HepG2 (cell line): ENCODE results near the gene CHAF1A. TPM values are rescaled to one million over a fixed set of nuclear protein-coding genes. Genes with fewer than 3 reads are reported as not detected.

Source experiments
- ATAC-seq: fragments of 200-7000 bp; cut with Tn5 transposase; 3 replicates; pipeline ENCODE4 v1.9.1; 2020; ENCODE audit warnings: mild to moderate bottlenecking, moderate library complexity
- BruUV-seq: library from RNA; stranded (reverse); fragments of 400-500 nt; replicated peaks from 2 replicates; lab custom pipeline; 2021; lab: Mats Ljungman, UMichigan
- CTCF ChIA-PET: fragments of 300-600 bp; formaldehyde crosslinking; extraction: SDS; loops from one replicate; lab custom pipeline; 2021; ENCODE audit warnings: low total read pairs, inconsistent platforms, low intra/inter-chr PET ratio; lab: Yijun Ruan, JAX
- POLR2A ChIA-PET: fragments of 350-600 bp; sonication (Branson Sonifier 250); formaldehyde crosslinking; loops from one replicate; lab custom pipeline; 2020; ENCODE audit warnings: antibody characterized with exemption, inconsistent platforms; lab: Yijun Ruan, JAX
- DNase-seq: peaks from one replicate; pipeline ENCODE4 v3.0.0-alpha.2; 2015; ENCODE audit warnings: low spot score
- FAIRE-seq: peaks from 3 replicates; lab custom pipeline; 2011; peaks lifted over from hg19 to GRCh38; lab: Jason Lieb, UNC
- H2AFZ ChIP-seq: one replicate; pipeline ENCODE4 v1.6.1; 2011; ENCODE audit warnings: low read length, inconsistent platforms
- H3K27ac ChIP-seq: fragments of 300-600 bp; 3 replicates; pipeline ENCODE4 v1.8.0; 2011; ENCODE audit warnings: mixed run types, mild to moderate bottlenecking, mixed read lengths, low read length, inconsistent platforms; ENCODE audit not compliant: insufficient read depth; ENCODE audit errors: extremely low read length
- H3K27me3 ChIP-seq, 2 experiments: fragments of 200-600 bp in 1 of 2; 2 replicates in 1 of 2; 3 replicates in 1 of 2; pipeline versions ENCODE4 v1.6.0 to v1.8.0; 2011; ENCODE audit warnings: low read length in 2 of 2, mild to moderate bottlenecking in 2 of 2, moderate library complexity in 2 of 2, inconsistent platforms in 1 of 2; ENCODE audit not compliant: insufficient read depth in 2 of 2, control insufficient read depth in 1 of 2
- H3K36me3 ChIP-seq, 2 experiments: fragments of 200-600 bp in 1 of 2; replicated peaks in 1 of 2; 2 replicates in 1 of 2; 3 replicates in 1 of 2; pipeline versions ENCODE4 v1.5.1 to v1.8.0; 2011; ENCODE audit warnings: low read length in 2 of 2, inconsistent platforms in 1 of 2; ENCODE audit not compliant: insufficient read depth in 2 of 2, control insufficient read depth in 1 of 2
- H3K4me1 ChIP-seq: 2 replicates; pipeline ENCODE4 v1.5.1; 2012; ENCODE audit warnings: low read length, inconsistent platforms; ENCODE audit not compliant: insufficient read depth
- H3K4me2 ChIP-seq: 2 replicates; pipeline ENCODE4 v1.6.0; 2011; ENCODE audit warnings: low read depth, low read length, inconsistent platforms
- H3K4me3 ChIP-seq, 3 experiments: fragments of 200-600 bp in 1 of 3; sonication (generic), shearing (Covaris generic) in 1 of 3; replicated peaks in 1 of 3; 2 replicates each; pipeline ENCODE4 v1.5.1; 2011 to 2016; ENCODE audit warnings: low read length in 3 of 3, inconsistent platforms in 2 of 3, low read depth in 2 of 3, mild to moderate bottlenecking in 2 of 3, control low read depth in 1 of 3, mixed read lengths in 1 of 3; ENCODE audit not compliant: insufficient read depth in 1 of 3
- H3K79me2 ChIP-seq: one replicate; pipeline ENCODE4 v1.6.1; 2011; ENCODE audit warnings: low read length, inconsistent platforms; ENCODE audit not compliant: insufficient read depth
- H3K9ac ChIP-seq: 2 replicates; pipeline ENCODE4 v1.6.0; 2011; ENCODE audit warnings: mild to moderate bottlenecking, low read depth, low read length, inconsistent platforms; ENCODE audit not compliant: insufficient read depth
- H3K9me3 ChIP-seq: 2 replicates; pipeline ENCODE4 v1.5.1; 2012; ENCODE audit warnings: mild to moderate bottlenecking, low read length
- H4K20me1 ChIP-seq: 2 replicates; pipeline ENCODE4 v1.6.0; 2011; ENCODE audit warnings: inconsistent platforms, mild to moderate bottlenecking, low read length, moderate library complexity; ENCODE audit not compliant: insufficient read depth
- CCDC6 ChIP-seq: sonication (generic); formaldehyde crosslinking; IDR thresholded peaks from 2 replicates; pipeline ENCODE4 v1.8.1; 2022; ENCODE audit warnings: mild to moderate bottlenecking, missing genetic modification reagents, moderate library complexity
- CHD4 ChIP-seq: fragments of 200-600 bp; sonication (generic); IDR thresholded peaks from 2 replicates; pipeline ENCODE4 v1.7.0; 2017; ENCODE audit warnings: mild to moderate bottlenecking, low read length, borderline replicate concordance
- DMAP1 ChIP-seq: IDR thresholded peaks from 2 replicates; pipeline ENCODE4 v1.6.1; 2016
- EHMT2 ChIP-seq: fragments of 200-600 bp; sonication (generic); IDR thresholded peaks from 2 replicates; pipeline ENCODE4 v1.7.0; 2017; ENCODE audit warnings: antibody characterized with exemption, low read depth, low read length, borderline replicate concordance
- MAF1 ChIP-seq: sonication (generic); formaldehyde crosslinking; IDR thresholded peaks from 2 replicates; pipeline ENCODE4 v1.5.0; 2020; ENCODE audit warnings: missing genetic modification reagents, borderline replicate concordance
- NCOA2 ChIP-seq: sonication (generic); formaldehyde crosslinking; IDR thresholded peaks from 2 replicates; pipeline ENCODE4 v1.8.0; 2022; ENCODE audit warnings: inconsistent platforms
- SRSF1 ChIP-seq: fragments of 200-400 bp; formaldehyde crosslinking; optimal IDR thresholded peaks from 2 replicates; pipeline ENCODE3; 2017; ENCODE audit warnings: mild to moderate bottlenecking, low read depth, low read length, moderate library complexity
- TAF1 ChIP-seq: sonication (generic); formaldehyde crosslinking; IDR thresholded peaks from 2 replicates; pipeline ENCODE4 v1.4.0; 2020; ENCODE audit warnings: missing genetic modification reagents
- ZFP41 ChIP-seq: sonication (generic); formaldehyde crosslinking; IDR thresholded peaks from 2 replicates; pipeline ENCODE4 v1.4.0; 2020; ENCODE audit warnings: mild to moderate bottlenecking, missing genetic modification reagents, borderline replicate concordance
- ZNF879 ChIP-seq: sonication (generic); formaldehyde crosslinking; IDR thresholded peaks from 2 replicates; pipeline ENCODE4 v1.8.1; 2023; ENCODE audit warnings: missing genetic modification reagents
- WGBS: methylation state at CpG from one replicate; pipeline ENCODE4 v1.1.6; 2017; ENCODE audit warnings: low lambda C conversion rate; 5-methylcytosine and 5-hydroxymethylcytosine counted together
- in situ Hi-C: cut with HindIII; loops from 2 replicates; pipeline ENCODE4 v1.10.0; 2017; ENCODE audit warnings: low pct_unique_long_range_greater_than_20kb; ENCODE audit not compliant: extremely low pct_ligation_motif_present
- intact Hi-C: fragments of 100-400 bp; cut with micrococcal nuclease; formaldehyde crosslinking; loops from one replicate; pipeline ENCODE4 v1.10.0; 2022; ENCODE audit not compliant: unreplicated experiment
- polyA plus RNA-seq, 8 experiments: library from polyadenylated mRNA; depleted of rRNA in 3 of 8; stranded (reverse) in 7 of 8; unstranded in 1 of 8; fragments of >200 nt; fragmentation: Illumina TruSeq in 4 of 8; extraction: Trizol in 4 of 8; gene quantifications; 2 replicates each; pipeline versions ENCODE4 v1.2.1 to v1.2.3, GENCODE V29; 2011 to 2016; ENCODE audit warnings: low read depth in 4 of 8, missing spikeins in 1 of 8, mixed read lengths in 1 of 8; ENCODE audit not compliant: insufficient read depth in 1 of 8
- total RNA-seq, 5 experiments: library from RNA; depleted of rRNA; stranded (reverse); fragments of >200 nt; fragmentation: Illumina TruSeq; extraction: Trizol; gene quantifications; 2 replicates each; pipeline ENCODE4 v1.2.3, GENCODE V29; 2016; ENCODE audit warnings: low read depth in 1 of 5
- TF ChIP-seq, protein P1 (sequence below): sonication (generic); formaldehyde crosslinking; IDR thresholded peaks from 2 replicates; pipeline ENCODE4 v1.8.1; 2023; ENCODE audit warnings: missing genetic modification reagents, mild to moderate bottlenecking, borderline replicate concordance
- TF ChIP-seq, protein P2 (sequence below): sonication (generic); formaldehyde crosslinking; IDR thresholded peaks from 2 replicates; pipeline ENCODE4 v1.5.0; 2020; ENCODE audit warnings: missing genetic modification reagents, mild to moderate bottlenecking, borderline replicate concordance
- TF ChIP-seq, protein P3 (sequence below): sonication (generic); formaldehyde crosslinking; IDR thresholded peaks from 2 replicates; pipeline ENCODE4 v1.5.0; 2020; ENCODE audit warnings: missing genetic modification reagents
- TF ChIP-seq, protein P4 (sequence below): sonication (generic); formaldehyde crosslinking; IDR thresholded peaks from 2 replicates; pipeline ENCODE4 v1.9.0; 2022; ENCODE audit warnings: low read depth, missing genetic modification reagents
- TF ChIP-seq, protein P5 (sequence below): sonication (generic); formaldehyde crosslinking; IDR thresholded peaks from 2 replicates; pipeline ENCODE4 v1.4.0; 2020; ENCODE audit warnings: missing genetic modification reagents; ENCODE audit errors: not compliant biosample characterization
- TF ChIP-seq, protein P6 (sequence below): sonication (generic); formaldehyde crosslinking; IDR thresholded peaks from 2 replicates; pipeline ENCODE4 v1.5.0; 2020; ENCODE audit warnings: missing genetic modification reagents, mild to moderate bottlenecking, borderline replicate concordance

Gene CHAF1A
- total and polyA plus RNA-seq, 2 of the 13 experiments (the other 11 are each of a cell fraction or from before 2014, with no cell fraction given): 11.0 to 34.8 TPM

DNA sequence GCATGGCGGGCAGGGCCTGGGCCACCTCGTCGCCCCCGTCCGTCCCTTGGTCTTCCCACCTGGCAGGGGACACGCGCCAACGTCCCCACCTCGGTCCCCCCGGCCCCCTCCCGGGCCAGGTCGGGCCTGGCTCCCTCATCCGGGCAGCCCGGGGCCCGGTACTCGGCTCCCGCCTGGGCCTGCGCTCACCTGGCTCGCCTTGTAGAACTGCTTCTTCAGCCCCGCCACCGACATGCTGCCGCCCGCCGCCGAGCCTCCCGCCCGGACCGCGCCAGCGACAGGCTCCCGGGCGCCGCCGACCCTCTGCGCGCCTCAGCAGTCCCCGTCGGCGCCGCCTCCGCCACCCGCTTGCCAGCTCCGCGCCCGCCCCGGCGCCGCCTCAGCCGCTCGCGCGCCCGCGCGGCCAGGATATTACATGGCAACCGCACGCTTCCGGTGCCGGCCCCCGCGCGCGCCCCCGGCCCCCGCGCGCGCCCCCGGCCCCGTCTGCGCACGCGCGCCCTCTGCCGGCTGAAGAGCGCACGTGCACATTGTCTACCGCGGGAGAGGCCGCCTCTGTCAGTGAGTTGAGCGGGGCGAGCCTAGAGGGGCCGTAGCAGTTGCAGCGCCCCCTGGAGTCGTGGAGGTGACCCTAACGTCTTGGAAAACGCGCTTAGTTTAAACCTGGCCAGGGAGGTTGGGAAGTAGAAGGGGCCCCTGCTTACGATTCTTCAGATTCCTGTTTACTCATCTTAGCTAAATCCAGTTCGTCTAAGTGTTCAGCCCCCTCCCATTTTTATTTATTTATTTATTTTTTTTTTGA is 2.1 kb upstream of the CHAF1A start, which contains the start of gene SH3GL1:
SH3GL1 (minus strand) TSS at position 413 of the 802 bp plus-strand sequence; CDS start at position 234, 179 bp downstream.
- no peaks in the 10 kb centered on the region for H3K9me3 ChIP-seq
- no peaks in the 10 kb centered on the region; a peak in 1 of 5 replicates for H3K27me3 ChIP-seq
- peak within 1 kb of the TSS; percentile 84 for H3K27ac ChIP-seq
- H3K9ac ChIP-seq: peak within 1 kb of the TSS; percentile 87
- ATAC-seq: peak; percentile 64
- peaks cover 7% of the 10 kb centered on the region for H4K20me1 ChIP-seq
- peak; percentile 49 for FAIRE-seq
- peaks cover 7 to 14% of the 10 kb centered on the region in 2 experiments for H3K36me3 ChIP-seq
- peak; percentile 82 for DNase-seq
- intact Hi-C loops: loop anchor here (5.0 kb wide), 2 partner anchors 57 to 133 kb away; partner anchors contain the start of gene UBXN6
- H3K4me2 ChIP-seq: peak within 1 kb of the TSS; percentile 96
- in situ Hi-C loops: no loop called here
- CTCF ChIA-PET: interaction anchor here (0.5 to 3.7 kb wide), 6 partner anchors 10 to 133 kb away, joined by 3 to 27 read pairs (median 4); no protein-coding TSS in a partner anchor
- H3K4me1 ChIP-seq: peaks cover 69% of the 10 kb centered on the region
- BruUV-seq: no TSS peak
- H3K4me3 ChIP-seq: peak within 1 kb of the TSS; percentile 97 to 99 (median 97)
- no peak within 1 kb of the TSS for H2AFZ ChIP-seq
- peaks cover 68% of the 10 kb centered on the region for H3K79me2 ChIP-seq
- WGBS: 0% methylated on average over 10 of the region's 90 CpGs
- POLR2A ChIA-PET: interaction anchor here (0.6 to 1.4 kb wide), 4 partner anchors 9 to 516 kb away, joined by 3 to 14 read pairs (median 3); partner anchors contain the start of gene MPND
- TF ChIP-seq CHD4 (no peak), EHMT2 (no peak), ZNF879 (no peak), SRSF1 (no peak), DMAP1 (CRISPR knock-in tag) (peak; percentile 84), ZFP41 (CRISPR knock-in tag) (no peak), MAF1 (CRISPR knock-in tag) (0 out of 2 replicates have a peak, but pooled peaks have one; percentile 54), NCOA2 (CRISPR knock-in tag) (peak; percentile 66), TAF1 (CRISPR knock-in tag) (peak; percentile 46; the same call in 1 of the 2 replicates), CCDC6 (CRISPR knock-in tag) (peak; percentile 89; the same call in 1 of the 2 replicates)
- TF ChIP-seq, protein P1, sequence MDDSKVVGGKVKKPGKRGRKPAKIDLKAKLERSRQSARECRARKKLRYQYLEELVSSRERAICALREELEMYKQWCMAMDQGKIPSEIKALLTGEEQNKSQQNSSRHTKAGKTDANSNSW (CRISPR knock-in tag): no peak
- TF ChIP-seq, protein P2, sequence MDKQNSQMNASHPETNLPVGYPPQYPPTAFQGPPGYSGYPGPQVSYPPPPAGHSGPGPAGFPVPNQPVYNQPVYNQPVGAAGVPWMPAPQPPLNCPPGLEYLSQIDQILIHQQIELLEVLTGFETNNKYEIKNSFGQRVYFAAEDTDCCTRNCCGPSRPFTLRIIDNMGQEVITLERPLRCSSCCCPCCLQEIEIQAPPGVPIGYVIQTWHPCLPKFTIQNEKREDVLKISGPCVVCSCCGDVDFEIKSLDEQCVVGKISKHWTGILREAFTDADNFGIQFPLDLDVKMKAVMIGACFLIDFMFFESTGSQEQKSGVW (CRISPR knock-in tag): no peak
- TF ChIP-seq, protein P3, sequence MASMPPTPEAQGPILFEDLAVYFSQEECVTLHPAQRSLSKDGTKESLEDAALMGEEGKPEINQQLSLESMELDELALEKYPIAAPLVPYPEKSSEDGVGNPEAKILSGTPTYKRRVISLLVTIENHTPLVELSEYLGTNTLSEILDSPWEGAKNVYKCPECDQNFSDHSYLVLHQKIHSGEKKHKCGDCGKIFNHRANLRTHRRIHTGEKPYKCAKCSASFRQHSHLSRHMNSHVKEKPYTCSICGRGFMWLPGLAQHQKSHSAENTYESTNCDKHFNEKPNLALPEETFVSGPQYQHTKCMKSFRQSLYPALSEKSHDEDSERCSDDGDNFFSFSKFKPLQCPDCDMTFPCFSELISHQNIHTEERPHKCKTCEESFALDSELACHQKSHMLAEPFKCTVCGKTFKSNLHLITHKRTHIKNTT (CRISPR knock-in tag): no peak
- TF ChIP-seq, protein P4, sequence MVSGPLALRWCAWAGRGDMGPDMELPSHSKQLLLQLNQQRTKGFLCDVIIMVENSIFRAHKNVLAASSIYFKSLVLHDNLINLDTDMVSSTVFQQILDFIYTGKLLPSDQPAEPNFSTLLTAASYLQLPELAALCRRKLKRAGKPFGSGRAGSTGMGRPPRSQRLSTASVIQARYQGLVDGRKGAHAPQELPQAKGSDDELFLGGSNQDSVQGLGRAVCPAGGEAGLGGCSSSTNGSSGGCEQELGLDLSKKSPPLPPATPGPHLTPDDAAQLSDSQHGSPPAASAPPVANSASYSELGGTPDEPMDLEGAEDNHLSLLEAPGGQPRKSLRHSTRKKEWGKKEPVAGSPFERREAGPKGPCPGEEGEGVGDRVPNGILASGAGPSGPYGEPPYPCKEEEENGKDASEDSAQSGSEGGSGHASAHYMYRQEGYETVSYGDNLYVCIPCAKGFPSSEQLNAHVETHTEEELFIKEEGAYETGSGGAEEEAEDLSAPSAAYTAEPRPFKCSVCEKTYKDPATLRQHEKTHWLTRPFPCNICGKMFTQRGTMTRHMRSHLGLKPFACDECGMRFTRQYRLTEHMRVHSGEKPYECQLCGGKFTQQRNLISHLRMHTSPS (CRISPR knock-in tag): no peak
- TF ChIP-seq, protein P5, sequence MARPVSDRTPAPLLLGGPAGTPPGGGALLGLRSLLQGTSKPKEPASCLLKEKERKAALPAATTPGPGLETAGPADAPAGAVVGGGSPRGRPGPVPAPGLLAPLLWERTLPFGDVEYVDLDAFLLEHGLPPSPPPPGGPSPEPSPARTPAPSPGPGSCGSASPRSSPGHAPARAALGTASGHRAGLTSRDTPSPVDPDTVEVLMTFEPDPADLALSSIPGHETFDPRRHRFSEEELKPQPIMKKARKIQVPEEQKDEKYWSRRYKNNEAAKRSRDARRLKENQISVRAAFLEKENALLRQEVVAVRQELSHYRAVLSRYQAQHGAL: no peak
- TF ChIP-seq, protein P6, sequence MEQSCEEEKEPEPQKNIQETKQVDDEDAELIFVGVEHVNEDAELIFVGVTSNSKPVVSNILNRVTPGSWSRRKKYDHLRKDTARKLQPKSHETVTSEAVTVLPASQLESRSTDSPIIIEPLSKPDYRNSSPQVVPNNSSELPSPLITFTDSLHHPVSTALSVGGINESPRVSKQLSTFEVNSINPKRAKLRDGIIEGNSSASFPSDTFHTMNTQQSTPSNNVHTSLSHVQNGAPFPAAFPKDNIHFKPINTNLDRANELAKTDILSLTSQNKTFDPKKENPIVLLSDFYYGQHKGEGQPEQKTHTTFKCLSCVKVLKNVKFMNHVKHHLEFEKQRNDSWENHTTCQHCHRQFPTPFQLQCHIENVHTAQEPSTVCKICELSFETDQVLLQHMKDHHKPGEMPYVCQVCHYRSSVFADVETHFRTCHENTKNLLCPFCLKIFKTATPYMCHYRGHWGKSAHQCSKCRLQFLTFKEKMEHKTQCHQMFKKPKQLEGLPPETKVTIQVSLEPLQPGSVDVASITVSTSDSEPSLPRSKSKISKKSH (CRISPR knock-in tag): no peak
